ENCODE measurements around the gene LEKR1.
"Not testable (repeated sequence)": the region's sequence is repeated elsewhere in the genome, so short reads cannot be mapped to it uniquely, and the experiment has no call there.

The LEKR1 gene

DNA sequence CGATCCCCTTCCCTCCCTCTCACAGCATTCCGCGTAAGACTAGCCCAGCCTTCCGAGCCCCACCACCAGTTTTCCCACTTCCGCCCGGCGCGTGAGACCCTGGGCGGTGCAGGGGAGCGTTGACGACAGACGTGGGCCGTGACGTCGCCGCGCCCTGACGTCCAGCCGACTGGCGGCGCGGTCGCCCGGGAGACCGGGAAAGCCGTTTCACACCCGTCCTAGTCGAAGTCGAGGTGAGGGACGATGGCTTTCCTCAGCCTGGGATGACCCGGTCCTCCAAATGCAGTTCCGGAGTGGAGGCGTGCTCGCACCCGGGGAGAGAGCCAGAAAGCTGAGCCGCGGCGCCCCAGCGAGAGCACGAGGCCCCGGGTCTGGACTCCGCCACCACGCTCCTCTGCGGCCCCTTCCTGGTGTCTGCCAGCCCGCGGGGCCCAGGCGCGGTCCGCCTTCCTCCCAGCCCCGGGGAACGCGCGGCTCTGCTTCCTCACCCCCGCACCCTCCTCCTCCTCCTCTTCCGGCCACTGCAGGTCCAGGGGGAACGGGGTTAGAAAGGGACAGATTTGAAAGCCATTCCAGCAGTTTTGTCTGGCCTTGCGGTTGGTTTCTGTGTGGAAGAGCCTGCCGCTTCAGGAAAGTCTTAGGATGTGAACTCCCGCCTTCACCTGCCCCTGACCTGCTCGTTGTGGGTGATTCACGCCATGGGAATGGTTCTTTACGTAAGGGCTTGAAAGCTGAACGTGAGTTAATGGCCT is at the start of gene LEKR1:
Gene LEKR1 (plus strand): TSS at position 210 of the 752 bp plus-strand sequence. CDS start 2,977 bp downstream, outside the sequence.
- DNase-seq (ENCODE audit: low spot score), result peak; percentile 56

DNA sequence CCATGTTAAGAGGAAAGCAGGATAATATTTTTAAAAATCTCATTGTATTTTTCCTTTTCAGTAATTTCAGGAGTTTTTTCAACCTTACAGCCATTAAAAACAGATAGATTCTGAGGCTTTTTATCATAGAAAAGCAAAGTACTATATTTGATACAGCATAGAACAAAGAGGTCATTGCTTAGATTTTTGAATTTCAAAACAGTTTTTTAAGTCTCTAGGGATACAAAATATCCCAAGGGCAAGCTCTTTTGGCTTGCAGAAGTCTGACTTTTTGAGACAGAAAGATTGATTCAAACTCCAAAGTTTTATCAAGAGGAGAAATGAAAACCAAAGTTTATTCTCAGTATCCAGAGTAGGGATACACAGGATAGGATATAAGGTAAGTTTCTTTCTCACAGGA is 49.3 kb upstream of the LEKR1 start:
- DNase-seq (ENCODE audit: low spot score), result no peak

- DNase-seq (ENCODE audit: low spot score), result no peak
Observed at GRCh38 chr3:156781310-156782230, 44.6 kb upstream of the LEKR1 start.

DNA sequence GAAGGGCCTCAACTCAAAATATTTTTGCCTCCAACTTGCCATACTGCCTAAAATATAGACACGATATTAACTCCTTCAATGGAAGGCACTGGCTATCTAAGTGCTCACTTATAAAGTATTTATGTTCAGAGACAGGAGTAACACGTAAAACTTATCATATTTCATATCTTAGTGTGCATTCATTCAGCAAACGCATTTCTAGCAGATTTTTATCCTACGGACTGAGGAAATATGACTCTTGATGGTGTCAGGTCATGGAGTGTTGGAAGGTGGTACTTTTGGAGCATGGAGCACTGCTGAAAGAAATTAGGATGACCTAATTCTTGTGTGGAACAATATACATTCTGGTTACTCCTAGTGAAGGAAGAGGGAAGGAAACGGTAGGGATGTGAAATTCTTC is 43.8 kb upstream of the LEKR1 start:
- no peak for DNase-seq (ENCODE audit: low spot score)

GRCh38 chr3:156782921-156783320 is 43.2 kb upstream of the LEKR1 start:
- DNase-seq (ENCODE audit: low spot score), result no peak

GRCh38 chr3:156787001-156787400 is 39.2 kb upstream of the LEKR1 start:
- no peak for DNase-seq (ENCODE audit: low spot score)

GRCh38 chr3:156787926-156788663 is 38.1 kb upstream of the LEKR1 start:
- DNase-seq (ENCODE audit: low spot score), result no peak

- DNase-seq (ENCODE audit: low spot score), result no peak
Observed at GRCh38 chr3:156788846-156789245, 37.3 kb upstream of the LEKR1 start.

- no peak for DNase-seq (ENCODE audit: low spot score)
Observed at GRCh38 chr3:156790156-156790555, 36.0 kb upstream of the LEKR1 start.

DNA sequence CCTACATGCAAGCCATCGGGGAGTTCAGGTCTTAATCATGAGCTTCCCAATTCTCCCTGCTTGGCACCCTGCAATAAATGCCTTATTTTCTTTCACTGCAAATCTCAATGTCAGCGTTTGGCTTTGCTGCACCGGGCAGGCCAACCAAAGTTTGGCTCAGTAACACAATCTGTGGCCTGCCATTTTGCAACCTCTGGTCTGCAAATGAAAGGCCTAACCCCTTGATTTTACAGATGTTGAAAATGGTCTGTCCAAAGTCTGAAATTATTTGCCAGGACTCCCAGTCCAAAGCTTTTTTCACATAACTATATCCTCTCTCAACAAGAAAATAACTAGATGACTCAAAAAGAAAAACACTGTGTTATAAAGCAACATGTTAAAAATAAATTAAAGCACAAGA is 34.0 kb upstream of the LEKR1 start:
- no peak for DNase-seq (ENCODE audit: low spot score)

DNA sequence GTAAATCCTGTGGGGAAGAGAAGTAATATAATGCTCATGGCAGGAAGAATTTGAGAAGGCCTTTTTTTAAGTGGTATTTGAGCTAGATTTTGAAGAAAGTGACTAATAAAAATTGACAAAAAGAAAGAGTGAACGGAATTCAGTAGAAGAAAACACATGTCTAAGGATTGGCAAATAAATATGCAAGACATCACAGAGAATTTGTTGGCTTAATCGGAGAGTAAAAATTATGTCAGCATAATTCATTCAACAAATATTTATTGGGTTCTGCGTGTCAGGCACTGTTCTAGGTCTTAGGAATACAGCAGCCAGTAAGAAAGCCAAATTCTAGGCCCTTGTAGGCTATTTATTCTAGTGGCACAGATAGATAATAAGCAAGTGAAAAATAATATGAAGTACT is 33.6 kb upstream of the LEKR1 start:
- DNase-seq (ENCODE audit: low spot score), result no peak

DNA sequence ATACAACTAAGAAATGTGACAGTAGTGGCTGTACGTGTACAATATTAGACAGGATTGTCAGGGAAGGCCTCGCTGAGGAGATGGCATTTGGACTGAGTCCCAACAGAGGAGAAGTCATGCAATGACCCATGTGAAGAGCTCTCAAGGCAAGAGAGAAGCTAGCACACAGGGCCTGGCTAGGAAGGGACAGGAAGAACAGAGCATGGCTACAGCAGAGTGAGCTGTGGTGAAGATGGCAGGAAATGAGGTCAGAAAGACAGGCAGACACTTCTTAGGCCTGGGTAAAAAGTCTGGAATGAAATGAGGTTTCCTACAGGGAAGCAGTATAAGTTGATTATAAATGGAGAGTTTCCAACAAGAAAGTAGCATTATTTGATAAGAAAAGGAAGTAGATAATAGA is 33.2 kb upstream of the LEKR1 start:
- peak; percentile 17 for DNase-seq (ENCODE audit: low spot score)

- no peak for DNase-seq (ENCODE audit: low spot score)
Observed at GRCh38 chr3:156793400-156793799, 32.8 kb upstream of the LEKR1 start.

- no peak for DNase-seq (ENCODE audit: low spot score)
Observed at GRCh38 chr3:156793851-156794250, 32.3 kb upstream of the LEKR1 start.

DNA sequence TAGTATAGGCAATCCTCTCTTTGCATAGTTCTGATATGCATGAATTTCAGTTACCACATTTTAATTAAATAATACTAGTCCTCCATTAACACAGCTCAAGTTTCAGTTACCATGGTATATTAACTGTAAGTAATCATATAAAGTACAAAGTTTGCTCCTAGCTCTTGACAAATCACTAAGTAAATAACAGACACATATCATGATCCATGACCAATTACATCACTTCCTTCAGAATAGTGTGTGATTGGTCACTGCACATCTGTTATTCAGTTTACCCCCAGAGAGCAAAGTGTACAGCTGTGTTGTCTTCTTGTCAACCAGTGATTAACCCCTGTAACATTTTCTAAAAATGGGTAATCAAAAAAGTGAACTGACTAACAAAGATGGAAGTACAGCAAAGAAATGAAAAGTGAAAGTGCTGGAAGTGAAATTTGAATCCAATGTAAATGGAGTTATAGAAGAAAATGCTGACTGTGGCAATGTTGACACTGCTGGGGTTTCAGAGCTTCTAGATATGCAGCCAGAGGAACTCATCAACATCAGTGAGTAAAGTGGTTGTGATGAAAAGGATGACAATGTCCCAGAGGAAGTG is 30.2 kb upstream of the LEKR1 start:
- DNase-seq (ENCODE audit: low spot score), result no peak

DNA sequence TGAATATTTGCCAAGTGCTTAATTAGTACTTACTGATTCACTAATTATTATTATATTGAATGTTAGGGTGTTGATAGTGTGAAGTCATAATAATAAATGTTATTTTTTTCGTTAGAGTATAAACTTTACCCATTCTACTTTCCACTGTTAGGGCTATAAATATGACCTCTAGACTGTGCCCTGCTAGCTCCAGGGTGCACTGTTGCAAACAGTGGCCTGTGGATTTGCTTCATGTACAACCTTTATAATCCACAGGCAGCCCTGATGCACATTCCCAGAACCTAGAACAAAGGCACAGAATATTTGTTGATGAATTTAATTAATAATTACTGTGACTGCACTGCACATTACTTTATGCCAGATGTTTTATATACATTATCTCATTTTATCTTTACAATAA is 28.8 kb upstream of the LEKR1 start:
- no peak for DNase-seq (ENCODE audit: low spot score)

DNA sequence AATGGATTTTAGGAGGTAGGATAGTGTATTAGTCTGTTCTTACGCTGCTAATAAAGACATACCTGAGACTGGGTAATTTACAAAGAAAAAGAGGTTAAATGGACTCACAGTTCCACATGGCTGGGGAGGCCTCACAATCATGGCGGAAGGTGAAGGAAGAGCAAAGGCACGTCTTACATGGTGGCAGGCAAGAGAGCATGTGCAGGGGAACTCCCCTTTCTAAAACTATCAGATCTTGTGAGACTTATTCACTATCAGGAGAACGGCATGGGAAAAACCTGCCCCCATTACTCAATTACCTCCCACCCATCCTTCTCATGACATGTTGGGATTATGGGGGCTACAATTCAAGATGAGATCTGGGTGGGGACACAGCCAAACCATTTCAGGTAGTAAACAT is 25.9 kb upstream of the LEKR1 start:
- not testable (repeated sequence) for DNase-seq (ENCODE audit: low spot score)

GRCh38 chr3:156801746-156802145 is 24.4 kb upstream of the LEKR1 start:
- DNase-seq (ENCODE audit: low spot score), result no peak

DNA sequence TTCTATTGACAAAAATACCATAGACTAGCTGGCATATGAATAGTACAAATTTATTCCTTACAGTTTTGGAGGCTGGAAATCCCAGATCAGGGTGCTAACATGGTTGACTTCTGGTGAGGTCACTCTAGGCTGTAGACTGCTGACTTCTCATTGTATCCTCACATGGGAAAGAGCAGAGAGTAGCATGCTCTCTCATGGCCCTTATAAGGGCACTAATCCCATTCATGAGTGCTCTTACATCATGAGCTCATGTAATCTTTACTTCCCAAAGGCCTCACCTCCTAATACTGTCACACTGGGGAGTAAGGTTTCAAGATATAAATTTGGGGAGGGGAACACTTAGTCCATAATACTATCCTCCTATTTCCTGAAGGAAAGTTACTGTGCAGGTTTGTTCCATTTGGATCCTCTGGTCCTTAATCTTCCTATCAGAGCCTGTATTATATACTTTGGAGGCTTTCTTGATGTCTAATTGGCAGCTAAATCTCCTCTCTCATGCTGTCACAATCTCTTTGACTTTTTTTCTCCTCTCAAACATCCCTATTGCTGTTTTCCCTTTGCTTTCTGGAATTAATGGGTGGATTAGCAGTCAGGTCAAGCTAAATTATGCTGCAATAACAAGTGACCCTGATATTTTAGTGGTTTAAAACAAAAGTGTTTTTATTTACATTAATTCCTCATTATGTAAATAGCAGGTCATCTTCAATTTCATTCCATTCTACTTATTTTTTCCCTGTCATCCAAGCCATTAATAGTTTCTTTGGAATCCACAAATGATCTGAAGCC is 23.1 kb upstream of the LEKR1 start:
- no peak for DNase-seq (ENCODE audit: low spot score)

- no peak for DNase-seq (ENCODE audit: low spot score)
Observed at GRCh38 chr3:156803952-156804741, 22.0 kb upstream of the LEKR1 start.
